HL-60 (cell line): ENCODE measurements around the gene ANKRD53.
A peak's percentile ranks its signal among the peaks of the same experiment; 100 is the strongest.
"Not testable (repeated sequence)": the region's sequence is repeated elsewhere in the genome, so short reads cannot be mapped to it uniquely, and the experiment has no call there.

Source experiments
- DNase-seq, 2 experiments: peaks; one replicate each; pipeline ENCODE4 v3.0.0-alpha.2; 2010 to 2020; ENCODE audit warnings: low read depth in 1 of 2, low spot score in 1 of 2
- H3K27ac ChIP-seq: fragments of 250-450 bp; sonication (Bioruptor Pico); replicated peaks from 2 replicates; pipeline ENCODE4 v1.5.1; 2020; ENCODE audit warnings: mild to moderate bottlenecking, moderate library complexity
- H3K27me3 ChIP-seq: fragments of 250-450 bp; sonication (Bioruptor Pico); 2 replicates; pipeline ENCODE4 v1.5.1; 2021; ENCODE audit warnings: mild to moderate bottlenecking, moderate library complexity; ENCODE audit not compliant: insufficient read depth, poor library complexity, severe bottlenecking
- H3K4me3 ChIP-seq: replicated peaks from 2 replicates; pipeline ENCODE4 v1.5.1; 2011; ENCODE audit warnings: mild to moderate bottlenecking, control low read depth, low read length; ENCODE audit not compliant: insufficient read depth
- GABPA ChIP-seq: IDR thresholded peaks from 2 replicates; pipeline ENCODE4 v1.6.1; 2012; ENCODE audit warnings: low read depth
- POLR2AphosphoS5 ChIP-seq: IDR thresholded peaks from 2 replicates; pipeline ENCODE4 v1.6.1; 2012; ENCODE audit warnings: low read depth
- SPI1 ChIP-seq: IDR thresholded peaks from 2 replicates; pipeline ENCODE4 v1.6.1; 2012; ENCODE audit warnings: low read depth, mild to moderate bottlenecking, borderline replicate concordance
- TF ChIP-seq, protein P1 (sequence below): IDR thresholded peaks from one replicate; pipeline ENCODE4 v1.5.1; 2011; ENCODE audit warnings: low read length, control low read depth, inconsistent platforms; ENCODE audit not compliant: insufficient read depth
- TF ChIP-seq, protein P2 (sequence below): IDR thresholded peaks from 2 replicates; pipeline ENCODE4 v1.6.1; 2012; ENCODE audit warnings: low read depth; ENCODE audit not compliant: insufficient replicate concordance

The ANKRD53 gene

DNA sequence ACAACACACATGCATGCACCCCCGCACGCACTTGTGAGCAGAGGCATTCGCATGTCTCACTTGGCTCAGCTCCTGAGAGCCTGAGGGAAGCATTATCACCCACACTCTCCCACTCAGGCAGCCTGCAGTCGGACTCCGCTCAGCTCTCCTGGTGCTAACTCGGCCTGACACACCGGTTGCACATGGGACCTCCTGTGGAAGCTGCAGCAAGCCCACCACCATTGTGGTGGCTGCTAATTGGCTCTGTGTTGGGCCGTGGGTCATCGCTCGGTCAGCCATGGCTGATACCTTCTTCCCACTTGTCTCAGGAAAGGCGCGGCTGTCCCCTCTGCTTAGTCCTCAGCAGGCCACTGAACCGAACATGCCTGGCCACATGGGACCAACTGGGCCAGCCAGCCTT, 29.9 kb downstream of the ANKRD53 start:
- Histone ChIP-seq H3K27ac (no peak overlapping the region), H3K27me3 (no peaks in the 10 kb centered on the region), H3K4me3 (no peak overlapping the region)
- DNase-seq = no peak
- TF ChIP-seq, protein P1, sequence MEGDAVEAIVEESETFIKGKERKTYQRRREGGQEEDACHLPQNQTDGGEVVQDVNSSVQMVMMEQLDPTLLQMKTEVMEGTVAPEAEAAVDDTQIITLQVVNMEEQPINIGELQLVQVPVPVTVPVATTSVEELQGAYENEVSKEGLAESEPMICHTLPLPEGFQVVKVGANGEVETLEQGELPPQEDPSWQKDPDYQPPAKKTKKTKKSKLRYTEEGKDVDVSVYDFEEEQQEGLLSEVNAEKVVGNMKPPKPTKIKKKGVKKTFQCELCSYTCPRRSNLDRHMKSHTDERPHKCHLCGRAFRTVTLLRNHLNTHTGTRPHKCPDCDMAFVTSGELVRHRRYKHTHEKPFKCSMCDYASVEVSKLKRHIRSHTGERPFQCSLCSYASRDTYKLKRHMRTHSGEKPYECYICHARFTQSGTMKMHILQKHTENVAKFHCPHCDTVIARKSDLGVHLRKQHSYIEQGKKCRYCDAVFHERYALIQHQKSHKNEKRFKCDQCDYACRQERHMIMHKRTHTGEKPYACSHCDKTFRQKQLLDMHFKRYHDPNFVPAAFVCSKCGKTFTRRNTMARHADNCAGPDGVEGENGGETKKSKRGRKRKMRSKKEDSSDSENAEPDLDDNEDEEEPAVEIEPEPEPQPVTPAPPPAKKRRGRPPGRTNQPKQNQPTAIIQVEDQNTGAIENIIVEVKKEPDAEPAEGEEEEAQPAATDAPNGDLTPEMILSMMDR = no peak

DNA sequence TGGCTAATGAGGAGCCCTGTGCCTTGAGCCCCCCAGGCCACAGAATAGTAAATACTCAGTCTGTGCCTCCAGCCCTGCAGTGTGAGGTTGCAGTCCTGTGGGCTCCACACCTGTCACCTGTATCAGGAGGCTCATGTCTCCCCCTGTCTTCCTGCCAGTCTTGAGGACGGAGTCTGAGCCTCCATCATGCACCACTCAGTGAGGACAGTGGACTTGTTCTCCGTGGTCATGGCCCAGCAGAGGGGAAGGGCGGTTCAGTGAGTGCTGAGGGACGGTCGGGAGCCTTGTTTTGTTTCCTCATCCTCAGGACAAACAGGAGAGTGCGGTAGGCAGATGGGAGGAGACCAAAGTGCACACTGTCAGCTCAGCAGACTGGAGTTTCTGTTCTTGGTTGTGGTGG, 33.4 kb downstream of the ANKRD53 start:
- DNase-seq, H3K27ac ChIP-seq, H3K27me3 ChIP-seq, H3K4me3 ChIP-seq: not testable (repeated sequence)

GRCh38 chr2:71018625-71019024, 40.2 kb downstream of the ANKRD53 start:
- DNase-seq = no peak
- Histone ChIP-seq H3K27ac (no peak overlapping the region), H3K4me3 (no peak overlapping the region), H3K27me3 (no peaks in the 10 kb centered on the region)
- TF ChIP-seq, protein P1 = no peak
- TF ChIP-seq POLR2AphosphoS5 (no peak), GABPA (no peak), SPI1 (no peak)
- TF ChIP-seq, protein P2, sequence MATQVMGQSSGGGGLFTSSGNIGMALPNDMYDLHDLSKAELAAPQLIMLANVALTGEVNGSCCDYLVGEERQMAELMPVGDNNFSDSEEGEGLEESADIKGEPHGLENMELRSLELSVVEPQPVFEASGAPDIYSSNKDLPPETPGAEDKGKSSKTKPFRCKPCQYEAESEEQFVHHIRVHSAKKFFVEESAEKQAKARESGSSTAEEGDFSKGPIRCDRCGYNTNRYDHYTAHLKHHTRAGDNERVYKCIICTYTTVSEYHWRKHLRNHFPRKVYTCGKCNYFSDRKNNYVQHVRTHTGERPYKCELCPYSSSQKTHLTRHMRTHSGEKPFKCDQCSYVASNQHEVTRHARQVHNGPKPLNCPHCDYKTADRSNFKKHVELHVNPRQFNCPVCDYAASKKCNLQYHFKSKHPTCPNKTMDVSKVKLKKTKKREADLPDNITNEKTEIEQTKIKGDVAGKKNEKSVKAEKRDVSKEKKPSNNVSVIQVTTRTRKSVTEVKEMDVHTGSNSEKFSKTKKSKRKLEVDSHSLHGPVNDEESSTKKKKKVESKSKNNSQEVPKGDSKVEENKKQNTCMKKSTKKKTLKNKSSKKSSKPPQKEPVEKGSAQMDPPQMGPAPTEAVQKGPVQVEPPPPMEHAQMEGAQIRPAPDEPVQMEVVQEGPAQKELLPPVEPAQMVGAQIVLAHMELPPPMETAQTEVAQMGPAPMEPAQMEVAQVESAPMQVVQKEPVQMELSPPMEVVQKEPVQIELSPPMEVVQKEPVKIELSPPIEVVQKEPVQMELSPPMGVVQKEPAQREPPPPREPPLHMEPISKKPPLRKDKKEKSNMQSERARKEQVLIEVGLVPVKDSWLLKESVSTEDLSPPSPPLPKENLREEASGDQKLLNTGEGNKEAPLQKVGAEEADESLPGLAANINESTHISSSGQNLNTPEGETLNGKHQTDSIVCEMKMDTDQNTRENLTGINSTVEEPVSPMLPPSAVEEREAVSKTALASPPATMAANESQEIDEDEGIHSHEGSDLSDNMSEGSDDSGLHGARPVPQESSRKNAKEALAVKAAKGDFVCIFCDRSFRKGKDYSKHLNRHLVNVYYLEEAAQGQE = no peak

DNA sequence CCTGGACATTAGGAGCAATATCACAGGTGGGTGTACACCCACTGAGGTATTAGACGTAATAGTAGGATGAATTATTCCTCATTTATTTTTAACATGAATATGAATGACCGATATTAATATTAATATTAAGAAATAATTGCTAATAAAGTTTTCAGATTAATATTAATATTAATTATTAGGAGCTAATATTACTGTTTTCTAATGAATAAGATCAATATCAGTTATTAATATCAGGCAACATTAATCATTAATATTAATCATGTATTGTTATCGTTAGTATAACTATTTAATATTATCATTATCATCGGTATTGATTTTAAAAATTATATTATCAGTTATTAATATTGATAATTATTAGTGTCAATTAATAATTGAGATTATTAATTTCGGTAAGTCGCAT, 41.6 kb downstream of the ANKRD53 start:
- H3K4me3 ChIP-seq, DNase-seq, H3K27me3 ChIP-seq, H3K27ac ChIP-seq: not testable (repeated sequence)

DNA sequence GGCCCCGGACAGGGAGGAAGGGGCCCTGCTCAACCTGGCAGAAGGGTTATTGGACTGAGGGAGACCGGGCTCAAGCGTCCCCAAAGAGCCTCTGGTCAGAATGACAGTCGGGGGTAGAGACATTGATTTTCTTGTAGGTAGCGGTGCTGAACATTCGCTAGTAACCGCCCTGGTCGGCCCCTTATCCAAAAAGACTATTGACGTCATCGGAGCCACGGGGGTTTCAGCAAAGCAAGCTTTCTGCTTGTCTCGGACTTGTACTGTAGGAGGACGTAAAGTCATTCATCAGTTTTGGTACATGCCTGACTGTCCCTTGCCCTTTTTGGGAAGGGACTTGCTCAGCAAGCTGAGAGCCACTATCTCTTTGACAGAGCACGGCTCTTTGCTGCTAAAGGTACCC, 43.0 kb downstream of the ANKRD53 start:
- not testable (repeated sequence) for H3K27ac ChIP-seq, DNase-seq, H3K4me3 ChIP-seq, H3K27me3 ChIP-seq

DNA sequence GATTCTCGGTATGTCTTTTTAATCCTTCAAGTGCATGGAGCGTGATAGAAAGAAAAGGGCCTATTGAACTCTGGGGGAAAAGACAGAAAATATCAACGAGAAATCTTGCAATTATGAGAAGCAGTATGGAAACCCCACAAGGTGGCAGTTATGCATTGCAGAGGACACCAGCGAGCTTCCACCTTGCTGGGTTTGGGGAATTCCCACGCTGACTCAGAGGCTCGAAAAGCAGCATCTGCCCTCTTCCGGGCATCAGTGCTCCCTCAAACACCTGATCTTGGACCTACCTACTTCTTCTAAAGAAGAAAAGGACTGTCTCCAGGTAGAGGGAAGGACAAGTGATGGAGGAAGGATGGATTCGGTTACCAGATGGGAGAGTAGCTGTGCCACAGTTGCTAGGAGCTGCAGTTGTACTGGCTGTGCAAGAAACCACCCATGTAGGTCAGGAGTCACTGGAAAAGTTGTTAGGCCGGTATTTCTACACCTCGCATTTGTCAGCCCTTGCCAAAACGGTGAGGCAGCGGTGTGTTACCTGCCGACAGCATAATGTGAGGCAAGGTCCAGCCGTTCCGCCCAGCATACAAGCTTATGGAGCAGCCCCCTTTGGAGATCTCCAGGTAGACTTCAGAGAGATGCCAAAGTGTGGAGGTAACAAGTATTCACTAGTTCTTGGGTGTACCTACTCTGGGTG, 45.3 kb downstream of the ANKRD53 start:
- peak in 1 of 2 experiments; percentile 40 for DNase-seq
- TF ChIP-seq, protein P1 = peak; percentile 4
- H3K27me3 ChIP-seq, H3K4me3 ChIP-seq, H3K27ac ChIP-seq: not testable (repeated sequence)
